Astrocyte (in vitro differentiated cells and primary cell): ENCODE results near the gene ELANE. TPM values are rescaled to one million over a fixed set of nuclear protein-coding genes. Genes with fewer than 3 reads are reported as not detected.

ENCODE experiments used
- DNase-seq: peaks from one replicate; pipeline ENCODE4 v3.0.0-alpha.2; 2010; ENCODE audit warnings: low read depth
- FAIRE-seq: peaks from 2 replicates; lab custom pipeline; 2011; peaks lifted over from hg19 to GRCh38; lab: Jason Lieb, UNC
- H2AFZ ChIP-seq: 2 replicates; pipeline ENCODE4 v1.6.0; 2012; ENCODE audit warnings: low read depth, low read length, inconsistent platforms
- H3K27ac ChIP-seq: 2 replicates; pipeline ENCODE4 v1.5.1; 2011; ENCODE audit warnings: low read depth, low read length, inconsistent platforms
- H3K27me3 ChIP-seq: 2 replicates; pipeline ENCODE4 v1.6.0; 2011; ENCODE audit warnings: low read length, inconsistent platforms; ENCODE audit not compliant: insufficient read depth
- H3K36me3 ChIP-seq: 2 replicates; pipeline ENCODE4 v1.5.1; 2011; ENCODE audit warnings: low read length, inconsistent platforms; ENCODE audit not compliant: insufficient read depth
- H3K4me1 ChIP-seq: 2 replicates; pipeline ENCODE4 v1.5.1; 2011; ENCODE audit warnings: low read length, inconsistent platforms; ENCODE audit not compliant: insufficient read depth
- H3K4me2 ChIP-seq: 2 replicates; pipeline ENCODE4 v1.6.0; 2012; ENCODE audit warnings: low read length, inconsistent platforms
- H3K4me3 ChIP-seq: 2 replicates; pipeline ENCODE4 v1.5.1; 2011; ENCODE audit warnings: low read depth, mild to moderate bottlenecking, low read length, inconsistent platforms; ENCODE audit not compliant: insufficient read depth
- H3K79me2 ChIP-seq: 2 replicates; pipeline ENCODE4 v1.6.0; 2012; ENCODE audit warnings: mild to moderate bottlenecking, low read length, inconsistent platforms; ENCODE audit not compliant: insufficient read depth
- H3K9ac ChIP-seq: 2 replicates; pipeline ENCODE4 v1.6.0; 2012; ENCODE audit warnings: mild to moderate bottlenecking, low read length, inconsistent platforms
- H3K9me3 ChIP-seq: 2 replicates; pipeline ENCODE4 v1.5.1; 2012; ENCODE audit warnings: low read depth, mild to moderate bottlenecking, low read length, inconsistent platforms; ENCODE audit not compliant: insufficient read depth
- H4K20me1 ChIP-seq: 2 replicates; pipeline ENCODE4 v1.6.0; 2012; ENCODE audit warnings: low read length, inconsistent platforms; ENCODE audit not compliant: insufficient read depth
- H3K27ac Mint-ChIP-seq: one replicate; pipeline ENCODE4 v1.8.0; 2021; ENCODE audit warnings: mild to moderate bottlenecking, mixed read lengths; ENCODE audit not compliant: unreplicated experiment
- H3K27me3 Mint-ChIP-seq: one replicate; pipeline ENCODE4 v1.8.0; 2021; ENCODE audit warnings: low read depth, mixed read lengths; ENCODE audit not compliant: unreplicated experiment
- H3K36me3 Mint-ChIP-seq: one replicate; pipeline ENCODE4 v1.8.0; 2021; ENCODE audit warnings: low read depth, mixed read lengths; ENCODE audit not compliant: unreplicated experiment
- H3K4me1 Mint-ChIP-seq: one replicate; pipeline ENCODE4 v1.8.0; 2021; ENCODE audit warnings: low read depth, mixed read lengths; ENCODE audit not compliant: unreplicated experiment
- H3K4me3 Mint-ChIP-seq: one replicate; pipeline ENCODE4 v1.8.0; 2021; ENCODE audit warnings: mild to moderate bottlenecking, moderate library complexity, mixed read lengths; ENCODE audit not compliant: unreplicated experiment
- H3K9me3 Mint-ChIP-seq: one replicate; pipeline ENCODE4 v1.8.0; 2021; ENCODE audit warnings: mild to moderate bottlenecking, mixed read lengths; ENCODE audit not compliant: unreplicated experiment
- EZH2 ChIP-seq: IDR thresholded peaks from 2 replicates; pipeline ENCODE4 v1.6.1; 2012; ENCODE audit warnings: mild to moderate bottlenecking, low read length, inconsistent platforms; ENCODE audit not compliant: insufficient read depth
- total RNA-seq: library from RNA; stranded (reverse); gene quantifications from 2 replicates; pipeline ENCODE4 v1.2.1, GENCODE V29; 2021
- TF ChIP-seq, protein P1 (sequence below): IDR thresholded peaks from 2 replicates; pipeline ENCODE4 v1.5.1; 2011; ENCODE audit warnings: low read depth, mild to moderate bottlenecking, inconsistent platforms, low read length, moderate library complexity; ENCODE audit not compliant: insufficient read depth

Gene ELANE
- total RNA-seq, 1 donor from 2014 or later = not detected

DNA sequence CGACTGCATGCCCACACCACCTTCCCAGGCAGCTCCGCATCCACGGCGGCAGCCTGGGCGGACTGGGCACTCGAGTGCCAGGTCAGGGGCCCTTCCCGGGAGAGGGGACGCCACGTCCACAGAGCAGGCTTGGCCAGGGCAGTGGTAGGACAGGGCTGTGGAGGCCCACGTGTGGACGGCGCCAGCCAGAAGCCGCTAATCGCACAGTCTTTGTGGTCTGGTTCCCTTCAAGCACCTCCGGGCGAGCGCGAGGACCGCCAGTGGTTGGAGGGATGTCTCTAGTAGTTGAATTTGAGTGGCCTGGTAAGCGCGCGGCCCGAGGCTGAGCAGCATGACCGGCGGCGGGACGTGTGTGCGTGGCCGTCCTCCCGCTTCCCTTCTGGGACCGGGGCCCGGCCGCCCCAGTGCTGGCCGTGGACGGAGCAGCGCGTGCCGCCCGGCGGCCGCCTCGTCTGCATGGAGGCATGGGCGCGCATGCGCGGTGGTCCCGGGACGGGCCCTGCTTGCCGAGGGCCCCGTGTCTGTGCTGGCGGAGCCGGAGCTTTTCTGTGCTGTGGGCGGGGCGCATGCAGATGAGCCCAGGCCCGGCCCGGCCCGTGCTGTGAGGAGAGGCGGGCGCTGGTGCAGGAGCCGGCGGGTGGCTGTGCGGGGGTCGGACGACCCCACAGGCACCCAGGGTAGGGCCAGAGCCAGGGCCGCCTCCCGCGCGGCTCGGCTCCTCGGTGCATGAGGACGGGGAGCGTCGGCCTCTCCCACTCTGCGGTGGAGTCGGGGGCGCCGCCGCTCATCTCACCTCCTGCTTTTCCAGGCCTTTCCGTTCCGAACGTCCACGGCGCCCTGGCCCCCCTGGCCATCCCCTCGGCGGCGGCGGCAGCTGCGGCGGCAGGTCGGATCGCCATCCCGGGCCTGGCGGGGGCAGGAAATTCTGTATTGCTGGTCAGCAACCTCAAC lies 46.2 kb upstream of the ELANE start:
- no peak for FAIRE-seq
- DNase-seq = no peak
- Histone ChIP-seq H3K27ac (no peak overlapping the region), H3K36me3 (peaks cover 46% of the 10 kb centered on the region), H2AFZ (no peak overlapping the region), H3K4me2 (no peak overlapping the region), H3K27me3 (no peaks in the 10 kb centered on the region), H3K79me2 (peaks cover 98% of the 10 kb centered on the region), H3K4me3 (no peak overlapping the region), H4K20me1 (peaks cover 99% of the 10 kb centered on the region), H3K4me1 (peaks cover 19% of the 10 kb centered on the region), H3K9me3 (no peaks in the 10 kb centered on the region), H3K9ac (no peak overlapping the region)
- no peaks in the 10 kb centered on the region for H3K9me3 Mint-ChIP-seq
- H3K4me1 Mint-ChIP-seq = peaks cover 11% of the 10 kb centered on the region
- H3K36me3 Mint-ChIP-seq = peaks cover 11% of the 10 kb centered on the region
- TF ChIP-seq, protein P1, sequence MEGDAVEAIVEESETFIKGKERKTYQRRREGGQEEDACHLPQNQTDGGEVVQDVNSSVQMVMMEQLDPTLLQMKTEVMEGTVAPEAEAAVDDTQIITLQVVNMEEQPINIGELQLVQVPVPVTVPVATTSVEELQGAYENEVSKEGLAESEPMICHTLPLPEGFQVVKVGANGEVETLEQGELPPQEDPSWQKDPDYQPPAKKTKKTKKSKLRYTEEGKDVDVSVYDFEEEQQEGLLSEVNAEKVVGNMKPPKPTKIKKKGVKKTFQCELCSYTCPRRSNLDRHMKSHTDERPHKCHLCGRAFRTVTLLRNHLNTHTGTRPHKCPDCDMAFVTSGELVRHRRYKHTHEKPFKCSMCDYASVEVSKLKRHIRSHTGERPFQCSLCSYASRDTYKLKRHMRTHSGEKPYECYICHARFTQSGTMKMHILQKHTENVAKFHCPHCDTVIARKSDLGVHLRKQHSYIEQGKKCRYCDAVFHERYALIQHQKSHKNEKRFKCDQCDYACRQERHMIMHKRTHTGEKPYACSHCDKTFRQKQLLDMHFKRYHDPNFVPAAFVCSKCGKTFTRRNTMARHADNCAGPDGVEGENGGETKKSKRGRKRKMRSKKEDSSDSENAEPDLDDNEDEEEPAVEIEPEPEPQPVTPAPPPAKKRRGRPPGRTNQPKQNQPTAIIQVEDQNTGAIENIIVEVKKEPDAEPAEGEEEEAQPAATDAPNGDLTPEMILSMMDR = no peak
- no peak for TF ChIP-seq EZH2
- H3K27ac Mint-ChIP-seq = no peak overlapping the region
- H3K27me3 Mint-ChIP-seq = no peaks in the 10 kb centered on the region
- H3K4me3 Mint-ChIP-seq = no peak overlapping the region

DNA sequence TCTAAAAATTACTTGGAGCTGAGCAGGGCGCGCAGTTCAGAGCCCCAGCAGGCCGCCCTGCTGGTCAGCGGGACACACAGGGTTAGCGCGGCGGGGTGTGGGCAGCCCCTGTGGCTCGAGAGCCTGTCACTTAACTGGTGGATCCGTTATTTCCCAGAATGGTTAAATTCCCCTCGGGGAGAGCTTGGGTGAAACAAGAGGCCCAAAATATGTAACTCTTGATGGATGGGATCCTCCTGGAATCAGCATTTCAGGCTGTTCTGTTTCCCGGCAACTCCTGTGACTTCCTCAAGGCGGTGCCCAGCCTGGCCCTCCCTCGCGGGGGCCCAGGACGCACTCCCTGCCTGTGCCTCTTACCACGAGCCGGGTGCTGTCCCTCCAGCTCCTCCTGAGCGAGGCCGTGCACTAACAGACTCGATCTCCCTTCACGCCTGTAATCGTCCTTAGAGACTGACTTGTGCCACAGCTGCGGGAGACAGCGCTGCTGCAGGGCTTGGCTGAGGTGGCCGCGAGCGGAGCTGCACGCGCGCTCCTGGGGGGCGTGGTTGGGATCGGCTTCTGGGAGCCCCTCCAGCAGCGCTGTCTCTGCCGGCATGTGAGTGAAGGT lies 45.2 kb upstream of the ELANE start:
- no peak overlapping the region for H3K4me3 Mint-ChIP-seq
- FAIRE-seq = no peak
- no peak overlapping the region for H3K4me3 ChIP-seq
- H2AFZ ChIP-seq = no peak overlapping the region
- peaks cover 88% of the 10 kb centered on the region for H3K79me2 ChIP-seq
- H3K36me3 ChIP-seq = peaks cover 46% of the 10 kb centered on the region
- TF ChIP-seq, protein P1 = no peak
- no peak for TF ChIP-seq EZH2
- no peak overlapping the region for H3K9ac ChIP-seq
- peaks cover 8% of the 10 kb centered on the region for H3K4me1 ChIP-seq
- no peak for DNase-seq
- H3K9me3 Mint-ChIP-seq = no peaks in the 10 kb centered on the region
- peaks cover 97% of the 10 kb centered on the region for H4K20me1 ChIP-seq
- H3K36me3 Mint-ChIP-seq = peaks cover 11% of the 10 kb centered on the region
- no peak overlapping the region for H3K27ac ChIP-seq
- no peaks in the 10 kb centered on the region for H3K9me3 ChIP-seq
- peaks cover 11% of the 10 kb centered on the region for H3K4me1 Mint-ChIP-seq
- no peaks in the 10 kb centered on the region for H3K27me3 Mint-ChIP-seq
- H3K27ac Mint-ChIP-seq = peak overlapping the region; percentile 85
- H3K27me3 ChIP-seq = no peaks in the 10 kb centered on the region
- no peak overlapping the region for H3K4me2 ChIP-seq
